ENCODE measurements around the gene DCTN5.

The DCTN5 gene

DNA sequence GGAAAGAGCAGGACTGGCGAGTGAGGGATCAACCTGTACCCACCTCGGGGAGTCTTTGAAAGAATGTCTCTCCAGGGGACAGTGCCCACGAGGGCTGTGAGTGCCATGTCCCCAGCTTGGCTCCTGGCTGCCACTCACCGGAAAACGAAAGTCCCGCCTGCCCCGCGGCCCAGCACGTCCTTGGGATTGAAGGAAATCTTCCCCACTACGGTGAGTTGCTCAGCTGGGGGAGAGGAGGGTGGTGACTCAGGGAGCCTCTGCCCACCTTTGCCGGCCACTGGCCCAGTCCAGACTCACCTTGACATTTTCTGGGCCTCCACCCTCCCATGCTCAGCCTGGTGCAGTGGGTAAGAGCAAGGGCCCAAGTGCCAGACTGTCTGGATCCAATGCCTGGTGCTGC, 54.5 kb downstream of the DCTN5 start:
- H3K27ac ChIP-seq, result no peak overlapping the region
- TF ChIP-seq ZFX (IDR thresholded peaks at IDR 0.05), result no peak
- TF ChIP-seq, protein P1, sequence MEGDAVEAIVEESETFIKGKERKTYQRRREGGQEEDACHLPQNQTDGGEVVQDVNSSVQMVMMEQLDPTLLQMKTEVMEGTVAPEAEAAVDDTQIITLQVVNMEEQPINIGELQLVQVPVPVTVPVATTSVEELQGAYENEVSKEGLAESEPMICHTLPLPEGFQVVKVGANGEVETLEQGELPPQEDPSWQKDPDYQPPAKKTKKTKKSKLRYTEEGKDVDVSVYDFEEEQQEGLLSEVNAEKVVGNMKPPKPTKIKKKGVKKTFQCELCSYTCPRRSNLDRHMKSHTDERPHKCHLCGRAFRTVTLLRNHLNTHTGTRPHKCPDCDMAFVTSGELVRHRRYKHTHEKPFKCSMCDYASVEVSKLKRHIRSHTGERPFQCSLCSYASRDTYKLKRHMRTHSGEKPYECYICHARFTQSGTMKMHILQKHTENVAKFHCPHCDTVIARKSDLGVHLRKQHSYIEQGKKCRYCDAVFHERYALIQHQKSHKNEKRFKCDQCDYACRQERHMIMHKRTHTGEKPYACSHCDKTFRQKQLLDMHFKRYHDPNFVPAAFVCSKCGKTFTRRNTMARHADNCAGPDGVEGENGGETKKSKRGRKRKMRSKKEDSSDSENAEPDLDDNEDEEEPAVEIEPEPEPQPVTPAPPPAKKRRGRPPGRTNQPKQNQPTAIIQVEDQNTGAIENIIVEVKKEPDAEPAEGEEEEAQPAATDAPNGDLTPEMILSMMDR (conservative IDR thresholded peaks at IDR 0.05), result no peak

DNA sequence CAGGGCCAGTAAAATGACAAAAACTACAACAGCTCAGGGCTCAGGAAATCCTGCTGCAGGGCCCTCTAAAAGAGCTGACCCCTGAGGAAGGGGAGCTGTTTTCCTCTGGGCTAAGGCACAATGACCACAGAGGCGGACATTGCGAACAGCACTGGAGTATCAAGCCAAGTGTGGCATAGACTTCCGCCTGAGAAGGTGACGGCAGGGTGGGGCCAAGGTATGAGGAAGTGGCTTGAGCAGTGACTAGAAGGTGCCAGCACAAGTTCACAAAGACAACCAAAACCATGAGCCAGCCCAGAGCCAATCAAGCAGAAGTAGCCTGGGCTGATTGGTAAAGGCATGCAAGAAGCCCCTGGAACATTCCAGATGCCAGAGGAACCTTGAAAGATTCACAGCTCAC, 57.8 kb downstream of the DCTN5 start:
- no peak for TF ChIP-seq ZFX (IDR thresholded peaks at IDR 0.05)
- no peak overlapping the region for H3K27ac ChIP-seq

DNA sequence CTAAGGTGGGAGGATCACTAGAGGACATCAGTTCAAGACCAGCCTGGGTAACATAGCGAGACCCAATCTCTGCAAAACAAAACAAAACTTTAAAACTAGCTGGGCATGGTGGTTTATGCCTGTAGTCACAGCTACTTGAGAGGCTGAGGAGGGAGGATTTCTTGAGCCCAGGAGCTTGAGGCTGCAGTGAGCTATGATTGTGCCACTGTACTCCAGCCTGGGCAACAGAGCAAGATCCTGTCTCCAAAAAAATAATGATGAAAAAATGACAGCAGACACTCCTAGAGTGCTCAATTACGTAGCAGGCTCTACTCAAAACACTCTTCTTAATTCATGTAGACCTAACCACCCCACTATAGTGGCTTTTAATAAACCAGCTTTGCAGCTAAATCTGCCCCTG, 58.8 kb downstream of the DCTN5 start:
- no peak overlapping the region for H3K27ac ChIP-seq
- TF ChIP-seq, protein P1 (conservative IDR thresholded peaks at IDR 0.05), result no peak
- TF ChIP-seq ZFX (IDR thresholded peaks at IDR 0.05), result no peak

DNA sequence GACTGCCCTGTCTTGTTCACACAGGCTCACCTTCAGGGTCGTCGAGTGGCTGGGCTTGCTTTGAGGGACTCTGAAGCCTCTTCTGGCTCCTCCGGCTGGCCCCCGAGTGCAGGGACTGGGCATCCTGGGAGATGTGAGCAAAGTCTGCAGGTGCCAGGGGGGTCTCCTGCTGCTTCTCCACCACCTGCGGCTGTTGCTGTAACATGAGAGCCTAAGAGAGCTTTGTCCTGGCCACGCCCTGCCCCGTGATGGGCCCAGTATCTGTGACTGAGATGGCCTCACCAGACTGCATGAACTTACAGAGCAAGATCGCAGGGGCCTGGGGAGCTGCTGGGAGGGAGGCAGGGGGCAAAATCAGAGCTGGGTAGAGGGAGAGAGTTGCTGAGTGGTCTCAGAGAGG, 59.2 kb downstream of the DCTN5 start:
- H3K27ac ChIP-seq, result no peak overlapping the region
- no peak for TF ChIP-seq ZFX (IDR thresholded peaks at IDR 0.05)
- TF ChIP-seq, protein P1 (conservative IDR thresholded peaks at IDR 0.05), result no peak

DNA sequence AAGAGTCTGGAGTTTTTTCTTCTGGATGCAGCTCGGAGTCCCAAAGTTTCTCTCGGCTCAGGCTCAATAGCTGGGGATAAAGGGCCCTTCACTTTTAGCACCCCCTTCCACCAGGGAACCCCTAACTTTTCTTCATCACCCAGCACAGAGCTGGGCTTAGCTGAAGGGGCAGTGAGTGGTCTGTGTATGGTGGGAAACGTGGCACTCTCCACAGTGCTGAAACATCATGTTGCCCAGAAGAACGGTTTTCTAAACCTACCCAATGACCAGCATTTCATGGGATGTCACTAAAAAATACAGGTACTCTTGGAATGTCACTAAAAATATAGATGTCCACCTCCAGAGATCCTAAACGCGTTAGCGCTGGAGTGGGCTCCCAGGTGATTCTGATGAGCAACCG, 59.8 kb downstream of the DCTN5 start:
- H3K27ac ChIP-seq, result no peak overlapping the region
- TF ChIP-seq, protein P1 (conservative IDR thresholded peaks at IDR 0.05), result no peak
- TF ChIP-seq ZFX (IDR thresholded peaks at IDR 0.05), result no peak

DNA sequence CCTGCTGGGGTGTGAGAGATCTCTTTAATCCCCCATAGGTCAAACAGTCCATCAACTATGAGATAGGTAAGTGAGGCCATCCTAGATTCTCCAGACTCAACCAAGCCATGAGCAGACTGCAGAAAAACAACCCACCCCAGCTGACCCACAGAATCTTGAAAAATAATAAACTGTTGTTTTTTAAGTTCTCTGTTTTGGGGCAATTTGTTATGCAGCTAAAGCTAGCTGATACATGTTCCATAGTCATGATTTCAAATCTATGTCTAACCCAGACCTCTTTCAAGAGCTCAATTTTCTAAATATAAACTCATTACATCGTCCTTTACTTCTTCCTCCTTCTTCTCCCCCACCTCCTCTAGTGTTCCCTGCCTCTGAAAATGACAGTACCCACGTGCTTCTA, 61.7 kb downstream of the DCTN5 start:
- no peak overlapping the region for H3K27ac ChIP-seq
- TF ChIP-seq, protein P1 (conservative IDR thresholded peaks at IDR 0.05), result no peak
- TF ChIP-seq ZFX (IDR thresholded peaks at IDR 0.05), result no peak

DNA sequence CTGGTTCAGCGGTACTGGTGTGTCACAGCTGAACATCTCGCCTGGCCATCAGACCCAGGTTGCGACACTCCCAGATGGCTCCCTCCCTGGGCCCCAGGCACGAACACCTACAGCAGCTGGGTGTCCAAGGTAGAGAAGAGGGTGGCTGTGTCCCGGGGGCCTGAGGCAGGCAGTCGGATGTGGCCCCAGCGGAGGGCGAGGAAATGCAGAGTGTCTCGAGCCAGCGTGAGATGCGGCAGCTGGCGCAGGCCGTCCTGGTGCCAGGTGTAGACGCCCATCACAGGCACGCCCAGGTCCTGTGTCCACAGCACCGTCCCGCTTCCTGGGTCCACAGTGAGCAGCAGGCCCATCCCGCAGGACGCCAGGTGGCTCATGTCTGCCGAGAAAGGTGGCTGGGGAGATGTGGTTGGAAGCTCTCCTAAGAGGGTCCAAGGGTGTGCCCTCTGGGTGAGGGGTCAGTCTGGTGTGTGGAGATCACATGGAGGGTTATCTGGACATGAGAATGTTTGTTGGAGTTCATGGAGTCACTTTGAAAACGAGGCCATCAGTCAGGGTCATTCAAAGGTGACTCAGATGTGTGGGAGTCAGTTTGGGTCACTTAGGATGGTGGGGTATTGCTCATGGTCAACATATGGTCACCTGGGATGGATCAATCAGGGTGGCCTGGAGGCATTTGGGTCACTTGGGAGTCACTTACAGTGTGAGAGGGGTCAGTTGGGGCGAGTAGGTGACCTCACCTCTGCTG, 63.7 kb downstream of the DCTN5 start:
- no peak overlapping the region for H3K27ac ChIP-seq
- TF ChIP-seq, protein P1 (conservative IDR thresholded peaks at IDR 0.05), result no peak
- no peak for TF ChIP-seq ZFX (IDR thresholded peaks at IDR 0.05)

DNA sequence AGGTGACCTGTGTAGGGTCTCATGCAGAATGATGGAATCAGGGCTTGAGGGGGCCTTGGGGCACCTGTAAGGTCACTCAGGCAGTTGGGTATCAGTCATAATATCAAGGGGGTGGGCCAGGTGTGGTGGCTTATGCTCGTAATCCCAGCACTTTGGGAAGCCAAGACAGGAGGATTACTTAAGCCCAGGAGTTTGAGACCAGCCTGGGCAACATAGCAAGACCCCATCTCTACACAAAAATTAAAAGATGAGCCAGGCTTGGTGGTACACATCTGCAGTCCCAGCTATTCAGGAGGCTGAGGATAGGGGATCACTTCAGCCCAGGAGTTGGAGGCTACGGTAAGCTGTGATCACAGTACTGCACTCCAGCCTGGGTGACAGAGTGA, 64.2 kb downstream of the DCTN5 start:
- TF ChIP-seq, protein P1 (conservative IDR thresholded peaks at IDR 0.05), result no peak
- TF ChIP-seq ZFX (IDR thresholded peaks at IDR 0.05), result no peak
- no peak overlapping the region for H3K27ac ChIP-seq
